ENCODE data around the gene IQCE.

IQCE gene

DNA sequence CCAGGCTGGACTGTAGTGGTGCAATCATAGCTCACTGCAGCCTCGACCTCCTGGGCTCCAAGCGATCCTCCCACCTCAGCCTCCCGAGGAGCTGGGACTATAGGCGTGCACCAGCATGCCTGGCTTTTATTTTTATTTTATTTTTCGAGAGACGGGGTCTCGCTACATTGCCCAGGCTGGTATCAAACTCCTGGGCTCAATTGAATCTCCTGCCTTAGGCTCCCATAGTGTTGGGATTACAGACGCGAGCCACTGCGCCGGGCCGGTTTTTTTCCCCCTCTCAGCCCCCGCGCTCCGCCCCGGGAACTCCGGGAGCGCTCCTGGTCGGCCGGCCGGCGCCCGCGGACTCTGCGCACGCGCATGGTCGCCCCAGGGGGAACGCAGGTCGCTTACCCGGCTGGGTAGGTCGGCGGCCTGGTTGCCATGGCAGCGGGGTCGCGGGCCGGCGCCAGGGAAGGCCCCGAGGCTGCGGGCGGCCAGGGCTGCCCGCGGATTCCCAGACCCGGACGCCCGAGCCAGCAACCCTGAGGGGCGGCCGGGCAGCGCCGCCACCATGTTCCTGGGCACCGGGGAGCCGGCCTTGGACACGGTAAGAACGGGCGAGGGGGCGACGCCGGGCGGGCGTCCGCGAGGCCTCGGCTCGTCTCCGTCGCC lies at the start of gene IQCE:
Gene IQCE (plus strand): TSS at position 351 of the 654 bp plus-strand sequence. CDS start 203 bp downstream, at position 554.
- no peaks in the 10 kb centered on the region for H3K27me3 ChIP-seq
- no peaks in the 10 kb centered on the region for H3K36me3 ChIP-seq
- H3K27ac ChIP-seq = peak within 1 kb of the TSS; percentile 75
- TF ChIP-seq, protein P1, sequence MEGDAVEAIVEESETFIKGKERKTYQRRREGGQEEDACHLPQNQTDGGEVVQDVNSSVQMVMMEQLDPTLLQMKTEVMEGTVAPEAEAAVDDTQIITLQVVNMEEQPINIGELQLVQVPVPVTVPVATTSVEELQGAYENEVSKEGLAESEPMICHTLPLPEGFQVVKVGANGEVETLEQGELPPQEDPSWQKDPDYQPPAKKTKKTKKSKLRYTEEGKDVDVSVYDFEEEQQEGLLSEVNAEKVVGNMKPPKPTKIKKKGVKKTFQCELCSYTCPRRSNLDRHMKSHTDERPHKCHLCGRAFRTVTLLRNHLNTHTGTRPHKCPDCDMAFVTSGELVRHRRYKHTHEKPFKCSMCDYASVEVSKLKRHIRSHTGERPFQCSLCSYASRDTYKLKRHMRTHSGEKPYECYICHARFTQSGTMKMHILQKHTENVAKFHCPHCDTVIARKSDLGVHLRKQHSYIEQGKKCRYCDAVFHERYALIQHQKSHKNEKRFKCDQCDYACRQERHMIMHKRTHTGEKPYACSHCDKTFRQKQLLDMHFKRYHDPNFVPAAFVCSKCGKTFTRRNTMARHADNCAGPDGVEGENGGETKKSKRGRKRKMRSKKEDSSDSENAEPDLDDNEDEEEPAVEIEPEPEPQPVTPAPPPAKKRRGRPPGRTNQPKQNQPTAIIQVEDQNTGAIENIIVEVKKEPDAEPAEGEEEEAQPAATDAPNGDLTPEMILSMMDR (IDR thresholded peaks at IDR 0.05) = no peak
- no peaks in the 10 kb centered on the region for H3K9me3 ChIP-seq
- peaks cover 43 to 50% of the 10 kb centered on the region in 2 experiments for H3K4me1 ChIP-seq (ENCODE audit: control insufficient read depth in 1 of 2, insufficient read depth in 1 of 2, low read depth in 1 of 2, low read length in 1 of 2)
- peak within 1 kb of the TSS; percentile 81 to 83 for H3K4me3 ChIP-seq (ENCODE audit: low read depth in 1 of 2, low read length in 1 of 2)

- H3K36me3 ChIP-seq = no peaks in the 10 kb centered on the region
- TF ChIP-seq, protein P1 (IDR thresholded peaks at IDR 0.05) = no peak
- no peak overlapping the region for H3K4me3 ChIP-seq (ENCODE audit: low read depth in 1 of 2, low read length in 1 of 2)
- peaks cover 44% of the 10 kb centered on the region for H3K27me3 ChIP-seq
- no peak overlapping the region for H3K27ac ChIP-seq
- H3K4me1 ChIP-seq (ENCODE audit: control insufficient read depth in 1 of 2, insufficient read depth in 1 of 2, low read depth in 1 of 2, low read length in 1 of 2) = peaks cover 35 to 45% of the 10 kb centered on the region in 2 experiments
- H3K9me3 ChIP-seq = no peaks in the 10 kb centered on the region
Measured at GRCh38 chr7:2509298-2509906, 49.4 kb upstream of the IQCE start.

GRCh38 chr7:2510130-2510776 lies 48.5 kb upstream of the IQCE start:
- Histone ChIP-seq H3K36me3 (no peaks in the 10 kb centered on the region), H3K27me3 (peaks cover 44% of the 10 kb centered on the region), H3K4me1 (ENCODE audit: control insufficient read depth in 1 of 2, insufficient read depth in 1 of 2, low read depth in 1 of 2, low read length in 1 of 2) (peaks cover 35 to 45% of the 10 kb centered on the region in 2 experiments), H3K27ac (peak overlapping the region; percentile 83), H3K4me3 (ENCODE audit: low read depth in 1 of 2, low read length in 1 of 2) (peak overlapping the region; percentile 55 to 68), H3K9me3 (no peaks in the 10 kb centered on the region)
- TF ChIP-seq, protein P1 (IDR thresholded peaks at IDR 0.05) = no peak

GRCh38 chr7:2510909-2511768 lies 47.6 kb upstream of the IQCE start:
- Histone ChIP-seq H3K27ac (peak overlapping the region; percentile 83), H3K4me3 (ENCODE audit: low read depth in 1 of 2, low read length in 1 of 2) (peak overlapping the region; percentile 55 to 68), H3K4me1 (ENCODE audit: control insufficient read depth in 1 of 2, insufficient read depth in 1 of 2, low read depth in 1 of 2, low read length in 1 of 2) (peaks cover 35 to 45% of the 10 kb centered on the region in 2 experiments), H3K36me3 (no peaks in the 10 kb centered on the region), H3K9me3 (no peaks in the 10 kb centered on the region), H3K27me3 (peaks cover 44% of the 10 kb centered on the region)
- TF ChIP-seq, protein P1 (IDR thresholded peaks at IDR 0.05) = no peak

DNA sequence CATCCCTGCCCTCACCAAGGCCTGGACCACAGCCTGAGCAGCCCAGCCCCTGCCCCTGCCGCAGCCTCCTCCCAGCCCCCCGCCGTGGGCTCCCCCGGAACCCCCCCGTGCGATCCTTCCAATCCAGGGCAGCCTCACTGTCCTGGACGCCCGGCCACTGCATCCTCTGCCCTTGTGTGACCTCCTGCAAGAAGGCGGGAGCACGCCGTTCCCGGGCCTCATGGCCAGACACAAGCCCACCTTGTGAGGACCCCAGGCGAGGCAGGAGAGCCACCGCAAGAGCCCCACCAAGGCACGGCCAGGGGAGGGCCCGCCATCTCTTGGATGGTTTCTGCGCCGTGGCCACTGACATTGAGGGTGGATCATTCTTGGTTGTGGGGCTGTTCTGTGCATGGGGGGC lies 47.0 kb upstream of the IQCE start:
- peak overlapping the region; percentile 55 to 68 for H3K4me3 ChIP-seq (ENCODE audit: low read depth in 1 of 2, low read length in 1 of 2)
- TF ChIP-seq, protein P1 (IDR thresholded peaks at IDR 0.05) = no peak
- H3K36me3 ChIP-seq = no peaks in the 10 kb centered on the region
- no peaks in the 10 kb centered on the region for H3K9me3 ChIP-seq
- peaks cover 45% of the 10 kb centered on the region for H3K27me3 ChIP-seq
- H3K4me1 ChIP-seq (ENCODE audit: control insufficient read depth in 1 of 2, insufficient read depth in 1 of 2, low read depth in 1 of 2, low read length in 1 of 2) = peaks cover 35 to 45% of the 10 kb centered on the region in 2 experiments
- peak overlapping the region; percentile 83 for H3K27ac ChIP-seq
